Cardiac muscle cell (in vitro differentiated cells and primary cell): ENCODE results near the gene WDR5B. TPM values are rescaled to one million over a fixed set of nuclear protein-coding genes. Genes with fewer than 3 reads are reported as not detected.

Experiments
- DNase-seq, 2 donors: peaks; one replicate each; pipeline versions ENCODE4 v3.0.0 to v3.0.0-alpha.2; 2010 to 2017; ENCODE audit warnings: low read depth in 1 of 2, low spot score in 1 of 2
- H3K27ac ChIP-seq: fragments of 200-600 bp; sonication (generic); 2 replicates; pipeline ENCODE4 v1.5.1; 2016
- H3K27me3 ChIP-seq: fragments of 200-600 bp; sonication (generic); 2 replicates; pipeline ENCODE4 v1.6.0; 2016; ENCODE audit warnings: control low read depth
- H3K36me3 ChIP-seq: fragments of 200-600 bp; sonication (generic); 2 replicates; pipeline ENCODE4 v1.5.1; 2016; ENCODE audit warnings: control low read depth
- H3K4me1 ChIP-seq: fragments of 200-600 bp; sonication (generic); 2 replicates; pipeline ENCODE4 v1.8.1; 2017; ENCODE audit warnings: low read depth, mild to moderate bottlenecking, mixed run types
- H3K4me3 ChIP-seq: fragments of 200-600 bp; sonication (generic); 2 replicates; pipeline ENCODE4 v1.5.1; 2016; ENCODE audit warnings: mild to moderate bottlenecking
- H3K9me3 ChIP-seq: fragments of 200-600 bp; sonication (generic); 2 replicates; pipeline ENCODE4 v1.5.1; 2017; ENCODE audit warnings: low read depth, mild to moderate bottlenecking, control low read depth
- CTCF ChIP-seq: IDR thresholded peaks from 2 replicates; pipeline ENCODE4 v1.5.1; 2012; ENCODE audit warnings: low read depth, mild to moderate bottlenecking, low read length
- polyA plus RNA-seq: library from polyadenylated mRNA; unstranded; fragments of >200 nt; fragmentation: Nextera tagmentation; extraction: Ambion mirVana; gene quantifications from 2 replicates; pipeline ENCODE4 v1.2.1, GENCODE V29; 2016
- total RNA-seq: library from RNA; depleted of rRNA; stranded (reverse); fragments of >200 nt; gene quantifications from 2 replicates; pipeline ENCODE4 v1.2.3, GENCODE V29; 2016

The WDR5B gene
- total and polyA plus RNA-seq, 2 experiments from 2014 or later = 3.9 to 4.9 TPM

DNA sequence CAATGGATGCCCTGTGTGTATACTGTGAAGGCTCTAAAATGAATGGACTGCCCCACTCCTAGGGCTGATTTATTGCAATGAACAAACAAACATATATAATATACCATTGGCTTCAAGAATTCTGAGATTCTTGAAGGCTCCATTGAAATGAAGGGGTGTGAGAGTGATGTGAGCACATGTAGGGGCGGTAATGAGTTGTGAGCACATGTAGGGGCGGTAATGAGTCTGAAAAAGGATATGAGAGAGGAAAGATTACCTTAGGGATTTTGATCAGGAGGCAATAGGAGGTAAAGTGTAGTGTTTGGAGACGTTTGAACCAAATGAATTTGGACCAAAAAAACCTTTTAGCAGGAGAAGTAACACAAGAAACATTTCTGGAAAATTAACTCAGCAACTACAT is 28.2 kb downstream of the WDR5B start:
- no peak for TF ChIP-seq CTCF
- DNase-seq = no peak
- no peak overlapping the region for H3K27ac ChIP-seq
- H3K36me3 ChIP-seq = peaks cover 5% of the 10 kb centered on the region
- H3K4me1 ChIP-seq = peaks cover 16% of the 10 kb centered on the region
- H3K27me3 ChIP-seq = no peaks in the 10 kb centered on the region
- no peaks in the 10 kb centered on the region for H3K9me3 ChIP-seq
- no peak overlapping the region for H3K4me3 ChIP-seq

GRCh38 chr3:122383771-122384697 is 31.8 kb downstream of the WDR5B start, which contains the start of gene FAM162A:
TSS of gene FAM162A (plus strand) at chr3:122384182. CDS start at chr3:122384266, 84 bp downstream.
- Histone ChIP-seq H3K4me3 (peak within 1 kb of the TSS; percentile 94), H3K4me1 (peaks cover 28% of the 10 kb centered on the region), H3K27me3 (no peaks in the 10 kb centered on the region), H3K27ac (peak within 1 kb of the TSS; percentile 84), H3K36me3 (no peaks in the 10 kb centered on the region), H3K9me3 (no peaks in the 10 kb centered on the region)
- peak; percentile 43 for TF ChIP-seq CTCF
- DNase-seq = peak; percentile 87 to 97

GRCh38 chr3:122382888-122383666 is 32.8 kb downstream of the WDR5B start, which contains the start of gene MIX23:
TSS of gene MIX23 (minus strand) at chr3:122383231. CDS start at chr3:122383224, 7 bp downstream.
- Histone ChIP-seq H3K4me1 (peaks cover 27% of the 10 kb centered on the region), H3K4me3 (peak within 1 kb of the TSS; percentile 94), H3K27ac (peak within 1 kb of the TSS; percentile 84), H3K9me3 (no peaks in the 10 kb centered on the region), H3K36me3 (no peaks in the 10 kb centered on the region), H3K27me3 (no peaks in the 10 kb centered on the region)
- peak; percentile 84 to 90 for DNase-seq
- TF ChIP-seq CTCF = no peak

DNA sequence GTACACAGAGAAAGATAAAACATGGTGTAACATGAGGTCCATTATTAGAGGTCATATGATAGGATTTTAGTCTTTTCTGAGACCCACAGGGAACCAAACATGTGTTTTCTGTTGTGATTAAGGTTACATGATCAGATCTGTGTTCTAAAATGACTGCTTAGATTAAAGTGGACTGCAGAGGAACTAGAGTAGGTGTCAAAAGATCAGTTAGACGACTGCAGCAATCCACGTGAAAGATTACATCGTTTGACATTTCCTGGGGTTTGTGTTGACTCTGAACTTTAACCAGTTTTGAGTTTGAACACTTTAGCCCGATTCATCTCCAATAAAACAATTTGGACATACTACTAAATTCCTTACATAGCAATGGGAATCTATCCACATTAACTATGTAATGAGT is 37.9 kb downstream of the WDR5B start:
- peaks cover 13% of the 10 kb centered on the region for H3K4me1 ChIP-seq
- no peak overlapping the region for H3K4me3 ChIP-seq
- DNase-seq = no peak
- H3K27ac ChIP-seq = peak overlapping the region; percentile 23
- no peaks in the 10 kb centered on the region for H3K36me3 ChIP-seq
- no peak for TF ChIP-seq CTCF
- no peaks in the 10 kb centered on the region for H3K9me3 ChIP-seq
- H3K27me3 ChIP-seq = no peaks in the 10 kb centered on the region

DNA sequence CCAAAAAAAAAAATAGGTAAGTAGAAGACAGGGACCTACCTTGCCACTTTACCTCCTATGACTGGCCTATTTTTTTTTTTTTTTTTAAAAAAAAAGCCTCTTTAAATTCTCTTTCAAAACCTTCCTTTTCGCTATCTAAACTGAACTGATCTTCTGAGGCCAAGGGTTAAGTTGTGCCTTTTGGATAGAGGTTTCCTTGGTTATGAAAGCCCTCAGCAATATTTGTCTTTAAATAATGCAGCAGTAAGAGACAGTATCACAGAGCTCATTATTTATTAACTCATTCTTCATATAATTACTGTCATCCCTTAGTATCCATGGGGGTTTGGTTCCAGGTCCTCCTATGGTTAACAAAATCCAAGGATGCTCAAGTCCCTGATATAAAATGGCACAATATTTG is 41.8 kb downstream of the WDR5B start:
- H3K9me3 ChIP-seq = no peaks in the 10 kb centered on the region
- no peak overlapping the region for H3K4me3 ChIP-seq
- TF ChIP-seq CTCF = no peak
- no peaks in the 10 kb centered on the region for H3K27me3 ChIP-seq
- H3K36me3 ChIP-seq = peaks cover 3% of the 10 kb centered on the region
- DNase-seq = no peak
- no peaks in the 10 kb centered on the region for H3K4me1 ChIP-seq
- H3K27ac ChIP-seq = no peak overlapping the region
